ENCODE measurements around the gene ABCG8. TPM values are rescaled to one million over a fixed set of nuclear protein-coding genes. Genes with fewer than 3 reads are reported as not detected.

The ABCG8 gene
- total RNA-seq, 4 donors from 2014 or later = 0.09 TPM; not detected in 3

GRCh38 chr2:43885132-43885632, 46.4 kb downstream of the ABCG8 start:
- TF ChIP-seq CTCF (IDR thresholded peaks at IDR 0.05) (no peak), POLR2A (IDR thresholded peaks at IDR 0.05) (no peak)
- Histone ChIP-seq H3K4me3 (no peak overlapping the region), H3K4me1 (no peaks in the 10 kb centered on the region), H3K27ac (no peak overlapping the region), H3K9me3 (no peaks in the 10 kb centered on the region), H3K36me3 (no peaks in the 10 kb centered on the region), H3K27me3 (no peaks in the 10 kb centered on the region)
- no peak for DNase-seq
- intact Hi-C loops (cut with DNase I; ENCODE audit: low total_unique reads) = no loop called here

GRCh38 chr2:43887176-43887575, 48.4 kb downstream of the ABCG8 start:
- TF ChIP-seq POLR2A (IDR thresholded peaks at IDR 0.05) (no peak), CTCF (IDR thresholded peaks at IDR 0.05) (no peak)
- Histone ChIP-seq H3K27me3 (no peaks in the 10 kb centered on the region), H3K4me1 (no peaks in the 10 kb centered on the region), H3K4me3 (no peak overlapping the region), H3K9me3 (no peaks in the 10 kb centered on the region), H3K36me3 (no peaks in the 10 kb centered on the region), H3K27ac (no peak overlapping the region)
- intact Hi-C loops (cut with DNase I; ENCODE audit: low total_unique reads) = no loop called here
- no peak for DNase-seq

GRCh38 chr2:43889416-43889815, 50.6 kb downstream of the ABCG8 start:
- H3K9me3 ChIP-seq = no peaks in the 10 kb centered on the region
- H3K4me3 ChIP-seq = no peak overlapping the region
- H3K27ac ChIP-seq = no peak overlapping the region
- intact Hi-C loops (cut with DNase I; ENCODE audit: low total_unique reads) = no loop called here
- no peak for TF ChIP-seq POLR2A (IDR thresholded peaks at IDR 0.05)
- no peak for TF ChIP-seq CTCF (IDR thresholded peaks at IDR 0.05)
- H3K27me3 ChIP-seq = no peaks in the 10 kb centered on the region
- DNase-seq = no peak
- no peaks in the 10 kb centered on the region for H3K4me1 ChIP-seq
- H3K36me3 ChIP-seq = no peaks in the 10 kb centered on the region

GRCh38 chr2:43890855-43891254, 52.1 kb downstream of the ABCG8 start:
- no peaks in the 10 kb centered on the region for H3K9me3 ChIP-seq
- H3K27ac ChIP-seq = no peak overlapping the region
- TF ChIP-seq CTCF (IDR thresholded peaks at IDR 0.05) = no peak
- TF ChIP-seq POLR2A (IDR thresholded peaks at IDR 0.05) = no peak
- no peaks in the 10 kb centered on the region for H3K36me3 ChIP-seq
- DNase-seq = no peak
- no peaks in the 10 kb centered on the region for H3K27me3 ChIP-seq
- no peak overlapping the region for H3K4me3 ChIP-seq
- no peaks in the 10 kb centered on the region for H3K4me1 ChIP-seq
- intact Hi-C loops (cut with DNase I; ENCODE audit: low total_unique reads) = no loop called here

GRCh38 chr2:43894743-43895142, 56.0 kb downstream of the ABCG8 start:
- H3K9me3 ChIP-seq = no peaks in the 10 kb centered on the region
- H3K27ac ChIP-seq = no peak overlapping the region
- TF ChIP-seq CTCF (IDR thresholded peaks at IDR 0.05) (no peak), POLR2A (IDR thresholded peaks at IDR 0.05) (no peak)
- H3K4me1 ChIP-seq = no peaks in the 10 kb centered on the region
- no peak for DNase-seq
- intact Hi-C loops (cut with DNase I; ENCODE audit: low total_unique reads) = no loop called here
- H3K27me3 ChIP-seq = no peaks in the 10 kb centered on the region
- H3K36me3 ChIP-seq = no peaks in the 10 kb centered on the region
- no peak overlapping the region for H3K4me3 ChIP-seq
